HepG2 (cell line): Measurements from ENCODE around the gene CASKIN1. TPM values are rescaled to one million over a fixed set of nuclear protein-coding genes. Genes with fewer than 3 reads are reported as not detected.

ENCODE experiments used
- ARNTL ChIP-seq: sonication (generic); formaldehyde crosslinking; IDR thresholded peaks from 2 replicates; pipeline ENCODE4 v1.4.0; 2020; ENCODE audit warnings: mild to moderate bottlenecking, missing genetic modification reagents
- BRCA1 ChIP-seq: sonication (generic); formaldehyde crosslinking; IDR thresholded peaks from 2 replicates; pipeline ENCODE4 v1.4.0; 2020; ENCODE audit warnings: missing genetic modification reagents
- CHCHD3 ChIP-seq: sonication (generic); formaldehyde crosslinking; IDR thresholded peaks from 2 replicates; pipeline ENCODE4 v1.8.0; 2022; ENCODE audit warnings: mild to moderate bottlenecking, missing genetic modification reagents, moderate library complexity
- KDM4B ChIP-seq: sonication (generic); formaldehyde crosslinking; IDR thresholded peaks from 2 replicates; pipeline ENCODE4 v1.4.0; 2020; ENCODE audit warnings: missing genetic modification reagents
- KDM5B ChIP-seq: sonication (generic); formaldehyde crosslinking; IDR thresholded peaks from 2 replicates; pipeline ENCODE4 v1.4.0; 2020; ENCODE audit warnings: missing genetic modification reagents, mild to moderate bottlenecking, borderline replicate concordance
- MLLT10 ChIP-seq: sonication (generic); formaldehyde crosslinking; IDR thresholded peaks from 2 replicates; pipeline ENCODE4 v1.4.0; 2020; ENCODE audit warnings: missing genetic modification reagents
- MTA3 ChIP-seq: sonication (generic); formaldehyde crosslinking; IDR thresholded peaks from 2 replicates; pipeline ENCODE4 v1.4.0; 2020; ENCODE audit warnings: missing genetic modification reagents
- NCOA1 ChIP-seq: sonication (generic); formaldehyde crosslinking; IDR thresholded peaks from 2 replicates; pipeline ENCODE4 v1.9.0; 2021; ENCODE audit warnings: missing genetic modification reagents
- RAD51 ChIP-seq: fragments of 450-650 bp; IDR thresholded peaks from 2 replicates; pipeline ENCODE4 v1.6.1; 2016; ENCODE audit warnings: borderline replicate concordance
- RORA ChIP-seq: sonication (generic); formaldehyde crosslinking; IDR thresholded peaks from 2 replicates; pipeline ENCODE4 v1.5.0; 2020; ENCODE audit warnings: mild to moderate bottlenecking, missing genetic modification reagents, moderate library complexity
- SMC3 ChIP-seq: IDR thresholded peaks from 2 replicates; pipeline ENCODE4 v1.6.1; 2011; ENCODE audit warnings: low read length, improper control_type of control experiment
- TEAD2 ChIP-seq: sonication (generic); formaldehyde crosslinking; IDR thresholded peaks from 2 replicates; pipeline ENCODE4 v1.9.0; 2021; ENCODE audit warnings: missing genetic modification reagents
- THAP7 ChIP-seq: sonication (generic); formaldehyde crosslinking; IDR thresholded peaks from 2 replicates; pipeline ENCODE4 v1.8.1; 2023; ENCODE audit warnings: mild to moderate bottlenecking, missing genetic modification reagents
- ZNF101 ChIP-seq: sonication (generic); formaldehyde crosslinking; IDR thresholded peaks from 2 replicates; pipeline ENCODE4 v1.4.0; 2020; ENCODE audit warnings: mild to moderate bottlenecking, low read depth, missing genetic modification reagents, borderline replicate concordance
- ZNF12 ChIP-seq: sonication (generic); formaldehyde crosslinking; IDR thresholded peaks from 2 replicates; pipeline ENCODE4 v1.5.0; 2020; ENCODE audit warnings: missing genetic modification reagents
- ZNF546 ChIP-seq: sonication (generic); formaldehyde crosslinking; conservative IDR thresholded peaks from 2 replicates; pipeline ENCODE4 v1.8.1; 2023; ENCODE audit warnings: mild to moderate bottlenecking, missing genetic modification reagents
- ZNF816 ChIP-seq: sonication (generic); formaldehyde crosslinking; IDR thresholded peaks from 2 replicates; pipeline ENCODE4 v1.8.0; 2022; ENCODE audit warnings: missing genetic modification reagents, mild to moderate bottlenecking, borderline replicate concordance
- ZNF841 ChIP-seq: sonication (generic); formaldehyde crosslinking; IDR thresholded peaks from 2 replicates; pipeline ENCODE4 v1.8.1; 2023; ENCODE audit warnings: missing genetic modification reagents, borderline replicate concordance
- ZNF891 ChIP-seq: sonication (generic); formaldehyde crosslinking; IDR thresholded peaks from 2 replicates; pipeline ENCODE4 v1.5.0; 2020; ENCODE audit warnings: mild to moderate bottlenecking, missing genetic modification reagents
- polyA plus RNA-seq, 8 experiments: library from polyadenylated mRNA; depleted of rRNA in 3 of 8; stranded (reverse) in 7 of 8; unstranded in 1 of 8; fragments of >200 nt; fragmentation: Illumina TruSeq in 4 of 8; extraction: Trizol in 4 of 8; gene quantifications; 2 replicates each; pipeline versions ENCODE4 v1.2.1 to v1.2.3, GENCODE V29; 2011 to 2016; ENCODE audit warnings: low read depth in 4 of 8, missing spikeins in 1 of 8, mixed read lengths in 1 of 8; ENCODE audit not compliant: insufficient read depth in 1 of 8
- total RNA-seq, 5 experiments: library from RNA; depleted of rRNA; stranded (reverse); fragments of >200 nt; fragmentation: Illumina TruSeq; extraction: Trizol; gene quantifications; 2 replicates each; pipeline ENCODE4 v1.2.3, GENCODE V29; 2016; ENCODE audit warnings: low read depth in 1 of 5
- TF ChIP-seq, protein P1 (sequence below): sonication (generic); formaldehyde crosslinking; IDR thresholded peaks from 2 replicates; pipeline ENCODE4 v1.4.0; 2020; ENCODE audit warnings: missing genetic modification reagents
- TF ChIP-seq, protein P2 (sequence below): sonication (generic); formaldehyde crosslinking; IDR thresholded peaks from 2 replicates; pipeline ENCODE4 v1.4.0; 2020; ENCODE audit warnings: missing genetic modification reagents, mild to moderate bottlenecking, borderline replicate concordance
- TF ChIP-seq, protein P3 (sequence below): sonication (generic); formaldehyde crosslinking; IDR thresholded peaks from 2 replicates; pipeline ENCODE4 v1.8.0; 2022; ENCODE audit warnings: low read depth, missing genetic modification reagents

The CASKIN1 gene
- total and polyA plus RNA-seq, 2 of the 13 experiments (the other 11 are each of a cell fraction or from before 2014, with no cell fraction given), result 1.2 to 2.2 TPM

DNA sequence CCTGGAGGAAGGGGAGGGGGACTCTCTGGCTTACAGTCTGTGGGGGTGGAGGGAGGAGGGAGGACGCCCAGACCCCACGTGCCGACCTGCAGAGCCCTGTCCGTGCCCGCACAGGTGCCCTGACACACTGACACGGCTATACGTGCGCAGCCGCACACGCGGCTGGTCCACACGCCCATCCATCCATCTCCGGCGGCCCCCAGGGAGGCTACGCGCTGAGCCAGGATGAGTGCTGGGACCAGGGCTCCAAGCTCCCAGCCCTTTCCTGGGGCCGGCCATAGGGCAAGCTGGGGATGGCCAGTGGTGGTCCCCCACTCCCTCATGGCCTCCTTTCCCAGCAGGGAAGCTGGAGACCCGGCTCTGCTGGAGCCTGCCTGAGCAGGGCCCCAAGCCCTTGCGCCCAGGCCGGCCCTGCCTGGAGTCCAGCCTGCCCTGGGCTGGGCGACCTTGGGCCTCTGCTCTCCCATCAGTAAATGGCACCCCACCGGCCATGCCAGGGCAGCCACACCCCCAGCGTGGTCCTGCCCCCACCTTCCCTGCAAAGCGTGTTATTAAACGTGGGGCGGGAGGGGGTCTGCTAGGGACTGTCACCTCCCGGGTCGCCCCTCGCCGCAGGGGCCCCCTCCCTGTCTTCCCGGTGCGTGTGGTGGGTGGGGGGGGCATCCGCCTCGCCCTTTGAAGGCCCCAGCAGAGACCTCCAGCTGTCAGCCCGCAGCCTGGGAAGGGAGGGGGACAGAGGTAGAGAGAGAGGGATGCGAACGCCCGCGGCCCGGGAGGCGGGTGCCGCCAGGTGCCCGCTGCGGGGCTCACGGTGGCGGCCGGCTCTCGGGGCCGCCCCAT lies 863 bp downstream of the CASKIN1 start (continued):
- TF ChIP-seq, protein P1, sequence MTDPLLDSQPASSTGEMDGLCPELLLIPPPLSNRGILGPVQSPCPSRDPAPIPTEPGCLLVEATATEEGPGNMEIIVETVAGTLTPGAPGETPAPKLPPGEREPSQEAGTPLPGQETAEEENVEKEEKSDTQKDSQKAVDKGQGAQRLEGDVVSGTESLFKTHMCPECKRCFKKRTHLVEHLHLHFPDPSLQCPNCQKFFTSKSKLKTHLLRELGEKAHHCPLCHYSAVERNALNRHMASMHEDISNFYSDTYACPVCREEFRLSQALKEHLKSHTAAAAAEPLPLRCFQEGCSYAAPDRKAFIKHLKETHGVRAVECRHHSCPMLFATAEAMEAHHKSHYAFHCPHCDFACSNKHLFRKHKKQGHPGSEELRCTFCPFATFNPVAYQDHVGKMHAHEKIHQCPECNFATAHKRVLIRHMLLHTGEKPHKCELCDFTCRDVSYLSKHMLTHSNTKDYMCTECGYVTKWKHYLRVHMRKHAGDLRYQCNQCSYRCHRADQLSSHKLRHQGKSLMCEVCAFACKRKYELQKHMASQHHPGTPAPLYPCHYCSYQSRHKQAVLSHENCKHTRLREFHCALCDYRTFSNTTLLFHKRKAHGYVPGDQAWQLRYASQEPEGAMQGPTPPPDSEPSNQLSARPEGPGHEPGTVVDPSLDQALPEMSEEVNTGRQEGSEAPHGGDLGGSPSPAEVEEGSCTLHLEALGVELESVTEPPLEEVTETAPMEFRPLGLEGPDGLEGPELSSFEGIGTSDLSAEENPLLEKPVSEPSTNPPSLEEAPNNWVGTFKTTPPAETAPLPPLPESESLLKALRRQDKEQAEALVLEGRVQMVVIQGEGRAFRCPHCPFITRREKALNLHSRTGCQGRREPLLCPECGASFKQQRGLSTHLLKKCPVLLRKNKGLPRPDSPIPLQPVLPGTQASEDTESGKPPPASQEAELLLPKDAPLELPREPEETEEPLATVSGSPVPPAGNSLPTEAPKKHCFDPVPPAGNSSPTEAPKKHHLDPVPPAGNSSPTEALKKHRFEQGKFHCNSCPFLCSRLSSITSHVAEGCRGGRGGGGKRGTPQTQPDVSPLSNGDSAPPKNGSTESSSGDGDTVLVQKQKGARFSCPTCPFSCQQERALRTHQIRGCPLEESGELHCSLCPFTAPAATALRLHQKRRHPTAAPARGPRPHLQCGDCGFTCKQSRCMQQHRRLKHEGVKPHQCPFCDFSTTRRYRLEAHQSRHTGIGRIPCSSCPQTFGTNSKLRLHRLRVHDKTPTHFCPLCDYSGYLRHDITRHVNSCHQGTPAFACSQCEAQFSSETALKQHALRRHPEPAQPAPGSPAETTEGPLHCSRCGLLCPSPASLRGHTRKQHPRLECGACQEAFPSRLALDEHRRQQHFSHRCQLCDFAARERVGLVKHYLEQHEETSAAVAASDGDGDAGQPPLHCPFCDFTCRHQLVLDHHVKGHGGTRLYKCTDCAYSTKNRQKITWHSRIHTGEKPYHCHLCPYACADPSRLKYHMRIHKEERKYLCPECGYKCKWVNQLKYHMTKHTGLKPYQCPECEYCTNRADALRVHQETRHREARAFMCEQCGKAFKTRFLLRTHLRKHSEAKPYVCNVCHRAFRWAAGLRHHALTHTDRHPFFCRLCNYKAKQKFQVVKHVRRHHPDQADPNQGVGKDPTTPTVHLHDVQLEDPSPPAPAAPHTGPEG, result no peak
- TF ChIP-seq SMC3, result no peak
- no peak for TF ChIP-seq MLLT10 (CRISPR knock-in tag)
- TF ChIP-seq MTA3, result no peak
- no peak for TF ChIP-seq ZNF101 (CRISPR knock-in tag)
- TF ChIP-seq ZNF816 (CRISPR knock-in tag), result no peak
- TF ChIP-seq RAD51, result no peak
- no peak for TF ChIP-seq ZNF841 (CRISPR knock-in tag)
- TF ChIP-seq ZNF891 (CRISPR knock-in tag), result no peak
- no peak for TF ChIP-seq TEAD2 (CRISPR knock-in tag)
- TF ChIP-seq ARNTL (CRISPR knock-in tag), result no peak
- TF ChIP-seq KDM4B, result no peak
- no peak for TF ChIP-seq BRCA1 (CRISPR knock-in tag)
- TF ChIP-seq, protein P2, sequence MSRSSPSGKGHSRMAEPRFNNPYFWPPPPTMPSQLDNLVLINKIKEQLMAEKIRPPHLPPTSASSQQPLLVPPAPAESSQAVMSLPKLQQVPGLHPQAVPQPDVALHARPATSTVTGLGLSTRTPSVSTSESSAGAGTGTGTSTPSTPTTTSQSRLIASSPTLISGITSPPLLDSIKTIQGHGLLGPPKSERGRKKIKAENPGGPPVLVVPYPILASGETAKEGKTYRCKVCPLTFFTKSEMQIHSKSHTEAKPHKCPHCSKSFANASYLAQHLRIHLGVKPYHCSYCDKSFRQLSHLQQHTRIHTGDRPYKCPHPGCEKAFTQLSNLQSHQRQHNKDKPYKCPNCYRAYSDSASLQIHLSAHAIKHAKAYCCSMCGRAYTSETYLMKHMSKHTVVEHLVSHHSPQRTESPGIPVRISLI (CRISPR knock-in tag), result no peak
- TF ChIP-seq NCOA1, result no peak
- TF ChIP-seq CHCHD3 (CRISPR knock-in tag), result no peak
- TF ChIP-seq KDM5B (CRISPR knock-in tag), result peak; percentile 22; the same call in 1 of the 2 replicates
- TF ChIP-seq ZNF546 (CRISPR knock-in tag), result no peak
- TF ChIP-seq, protein P3, sequence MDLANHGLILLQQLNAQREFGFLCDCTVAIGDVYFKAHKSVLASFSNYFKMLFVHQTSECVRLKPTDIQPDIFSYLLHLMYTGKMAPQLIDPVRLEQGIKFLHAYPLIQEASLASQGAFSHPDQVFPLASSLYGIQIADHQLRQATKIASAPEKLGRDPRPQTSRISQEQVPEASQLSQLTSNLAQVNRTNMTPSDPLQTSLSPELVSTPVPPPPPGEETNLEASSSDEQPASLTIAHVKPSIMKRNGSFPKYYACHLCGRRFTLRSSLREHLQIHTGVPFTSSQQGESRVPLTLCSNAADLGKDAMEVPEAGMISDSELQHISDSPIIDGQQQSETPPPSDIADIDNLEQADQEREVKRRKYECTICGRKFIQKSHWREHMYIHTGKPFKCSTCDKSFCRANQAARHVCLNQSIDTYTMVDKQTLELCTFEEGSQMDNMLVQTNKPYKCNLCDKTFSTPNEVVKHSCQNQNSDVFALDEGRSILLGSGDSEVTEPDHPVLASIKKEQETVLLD, result no peak
- TF ChIP-seq RORA (CRISPR knock-in tag), result no peak
- TF ChIP-seq ZNF12 (CRISPR knock-in tag), result no peak
- TF ChIP-seq THAP7, result no peak
